Stimulated activated naive CD8-positive, alpha-beta T cell treated with anti-CD3 and anti-CD28 coated beads, Interleukin-15, Interleukin-2, amounts not matched to agents 100 ng/mL and 50 ng/mL, for 24 hours (primary cell): ENCODE results near the gene DCP1B.

Experiments used
- H3K27ac Mint-ChIP-seq: one replicate; pipeline ENCODE4 v1.8.0; 2021; ENCODE audit warnings: mild to moderate bottlenecking, mixed read lengths
- H3K27me3 Mint-ChIP-seq: one replicate; pipeline ENCODE4 v1.8.0; 2021; ENCODE audit warnings: mixed read lengths
- H3K36me3 Mint-ChIP-seq: one replicate; pipeline ENCODE4 v1.8.0; 2021; ENCODE audit warnings: low read depth, mixed read lengths
- H3K4me1 Mint-ChIP-seq: one replicate; pipeline ENCODE4 v1.8.0; 2021; ENCODE audit warnings: low read depth, mixed read lengths
- H3K4me3 Mint-ChIP-seq: one replicate; pipeline ENCODE4 v1.8.0; 2021; ENCODE audit warnings: mild to moderate bottlenecking, mixed read lengths
- H3K9me3 Mint-ChIP-seq: one replicate; pipeline ENCODE4 v1.8.0; 2021; ENCODE audit warnings: mixed read lengths

DCP1B gene

GRCh38 chr12:1927751-1928351 is 76.4 kb downstream of the DCP1B start:
- H3K27me3 Mint-ChIP-seq, result no peaks in the 10 kb centered on the region
- H3K4me1 Mint-ChIP-seq, result peaks cover 44% of the 10 kb centered on the region
- H3K27ac Mint-ChIP-seq, result no peak overlapping the region
- no peaks in the 10 kb centered on the region for H3K9me3 Mint-ChIP-seq
- no peak overlapping the region for H3K4me3 Mint-ChIP-seq
- H3K36me3 Mint-ChIP-seq, result no peaks in the 10 kb centered on the region

- Mint-ChIP-seq H3K36me3 (no peaks in the 10 kb centered on the region), H3K27me3 (no peaks in the 10 kb centered on the region), H3K9me3 (no peaks in the 10 kb centered on the region), H3K27ac (no peak overlapping the region), H3K4me3 (no peak overlapping the region), H3K4me1 (peaks cover 37% of the 10 kb centered on the region)
These were observed 77.1 kb downstream of the DCP1B start for GRCh38 chr12:1927051-1927680.

DNA sequence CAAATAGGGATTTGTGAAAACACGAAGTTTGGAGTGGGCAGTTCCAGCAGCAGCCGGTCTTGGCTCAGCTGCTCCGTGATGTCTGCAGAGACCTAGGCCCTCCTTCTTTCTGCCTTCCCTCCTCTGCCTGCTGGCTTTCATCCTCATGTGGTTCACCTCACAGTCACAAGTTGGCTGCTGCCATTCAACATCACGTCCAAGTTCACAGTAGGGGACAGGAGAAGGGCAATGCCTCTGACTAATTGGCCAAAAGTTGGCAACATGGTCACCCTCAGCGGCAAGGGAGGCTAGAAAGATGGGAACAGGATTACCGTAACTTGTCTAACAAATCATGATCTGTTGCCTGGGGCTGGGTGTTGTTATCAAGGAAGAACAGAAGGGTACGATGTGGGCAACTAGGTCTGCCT is 78.0 kb downstream of the DCP1B start:
- H3K9me3 Mint-ChIP-seq, result no peaks in the 10 kb centered on the region
- no peaks in the 10 kb centered on the region for H3K36me3 Mint-ChIP-seq
- H3K4me3 Mint-ChIP-seq, result no peak overlapping the region
- peaks cover 33% of the 10 kb centered on the region for H3K4me1 Mint-ChIP-seq
- H3K27ac Mint-ChIP-seq, result no peak overlapping the region
- no peaks in the 10 kb centered on the region for H3K27me3 Mint-ChIP-seq

DNA sequence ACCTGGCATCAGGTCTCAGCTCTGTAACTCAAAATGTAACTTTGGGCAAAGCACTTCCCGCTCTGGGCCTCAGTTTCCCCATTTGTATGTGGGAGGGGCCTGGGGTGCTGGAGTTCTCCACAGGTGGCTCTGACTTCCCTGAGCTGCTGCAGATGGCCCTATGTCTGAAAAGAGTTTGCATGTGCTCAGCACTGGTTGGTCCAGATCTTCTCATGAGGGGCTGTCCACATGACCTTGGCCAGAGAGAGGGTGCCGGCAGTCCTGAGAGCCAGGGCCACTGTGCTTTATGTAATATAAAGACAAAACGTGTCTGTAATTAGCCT is 78.6 kb downstream of the DCP1B start:
- H3K9me3 Mint-ChIP-seq, result no peaks in the 10 kb centered on the region
- no peak overlapping the region for H3K4me3 Mint-ChIP-seq
- no peak overlapping the region for H3K27ac Mint-ChIP-seq
- H3K36me3 Mint-ChIP-seq, result no peaks in the 10 kb centered on the region
- no peaks in the 10 kb centered on the region for H3K27me3 Mint-ChIP-seq
- peaks cover 36% of the 10 kb centered on the region for H3K4me1 Mint-ChIP-seq

GRCh38 chr12:1924996-1925683 is 79.1 kb downstream of the DCP1B start:
- H3K4me1 Mint-ChIP-seq, result peaks cover 33% of the 10 kb centered on the region
- no peaks in the 10 kb centered on the region for H3K27me3 Mint-ChIP-seq
- no peak overlapping the region for H3K4me3 Mint-ChIP-seq
- H3K27ac Mint-ChIP-seq, result peak overlapping the region; percentile 15
- no peaks in the 10 kb centered on the region for H3K9me3 Mint-ChIP-seq
- no peaks in the 10 kb centered on the region for H3K36me3 Mint-ChIP-seq

GRCh38 chr12:1922985-1923384 is 81.3 kb downstream of the DCP1B start:
- Mint-ChIP-seq H3K4me1 (peaks cover 30% of the 10 kb centered on the region), H3K9me3 (no peaks in the 10 kb centered on the region), H3K27me3 (no peaks in the 10 kb centered on the region), H3K4me3 (no peak overlapping the region), H3K36me3 (no peaks in the 10 kb centered on the region), H3K27ac (no peak overlapping the region)

- no peak overlapping the region for H3K4me3 Mint-ChIP-seq
- no peaks in the 10 kb centered on the region for H3K36me3 Mint-ChIP-seq
These were observed 82.1 kb downstream of the DCP1B start for GRCh38 chr12:1922075-1922709.

GRCh38 chr12:1920971-1921370 is 83.3 kb downstream of the DCP1B start:
- no peak overlapping the region for H3K4me3 Mint-ChIP-seq
- H3K27ac Mint-ChIP-seq, result no peak overlapping the region
- H3K36me3 Mint-ChIP-seq, result no peaks in the 10 kb centered on the region
- peaks cover 32% of the 10 kb centered on the region for H3K4me1 Mint-ChIP-seq
- no peaks in the 10 kb centered on the region for H3K27me3 Mint-ChIP-seq
- no peaks in the 10 kb centered on the region for H3K9me3 Mint-ChIP-seq

More at GRCh38 chr12:1922075-1922709, 82.1 kb downstream of the DCP1B start:
- no peaks in the 10 kb centered on the region for H3K27me3 Mint-ChIP-seq
- no peaks in the 10 kb centered on the region for H3K9me3 Mint-ChIP-seq
- no peak overlapping the region for H3K27ac Mint-ChIP-seq
- H3K4me1 Mint-ChIP-seq, result peaks cover 30% of the 10 kb centered on the region

GRCh38 chr12:1920436-1920835 is 83.8 kb downstream of the DCP1B start:
- Mint-ChIP-seq H3K36me3 (no peaks in the 10 kb centered on the region), H3K9me3 (no peaks in the 10 kb centered on the region), H3K27me3 (no peaks in the 10 kb centered on the region), H3K4me3 (no peak overlapping the region), H3K4me1 (peaks cover 36% of the 10 kb centered on the region), H3K27ac (no peak overlapping the region)

- peaks cover 30% of the 10 kb centered on the region for H3K4me1 Mint-ChIP-seq
- no peaks in the 10 kb centered on the region for H3K9me3 Mint-ChIP-seq
- H3K36me3 Mint-ChIP-seq, result no peaks in the 10 kb centered on the region
- H3K4me3 Mint-ChIP-seq, result no peak overlapping the region
- H3K27ac Mint-ChIP-seq, result no peak overlapping the region
- H3K27me3 Mint-ChIP-seq, result no peaks in the 10 kb centered on the region
These were observed 84.5 kb downstream of the DCP1B start for GRCh38 chr12:1919763-1920162.

GRCh38 chr12:1919284-1919683 is 85.0 kb downstream of the DCP1B start:
- Mint-ChIP-seq H3K36me3 (no peaks in the 10 kb centered on the region), H3K9me3 (no peaks in the 10 kb centered on the region), H3K4me1 (peaks cover 25% of the 10 kb centered on the region), H3K27me3 (no peaks in the 10 kb centered on the region), H3K27ac (no peak overlapping the region), H3K4me3 (no peak overlapping the region)

DNA sequence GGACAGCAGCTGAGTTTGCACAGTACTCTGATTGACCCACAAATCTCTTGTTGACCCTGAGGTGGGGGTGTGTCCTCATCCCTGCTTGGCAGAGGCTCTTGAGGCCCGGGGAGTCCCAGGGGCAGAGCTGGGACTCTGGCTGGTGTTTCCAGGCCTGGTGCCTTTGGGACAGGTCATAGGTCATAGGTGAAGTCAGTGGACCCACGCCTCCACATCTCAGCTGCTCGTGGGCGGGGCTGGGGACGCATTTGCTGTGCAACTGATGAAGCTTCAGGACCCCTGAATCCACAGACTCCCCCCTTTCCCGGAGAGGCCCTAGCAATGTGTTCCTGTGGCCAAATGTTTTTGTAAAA is 85.4 kb downstream of the DCP1B start:
- H3K27ac Mint-ChIP-seq, result no peak overlapping the region
- H3K36me3 Mint-ChIP-seq, result no peaks in the 10 kb centered on the region
- no peaks in the 10 kb centered on the region for H3K27me3 Mint-ChIP-seq
- H3K4me1 Mint-ChIP-seq, result peaks cover 24% of the 10 kb centered on the region
- no peaks in the 10 kb centered on the region for H3K9me3 Mint-ChIP-seq
- H3K4me3 Mint-ChIP-seq, result no peak overlapping the region

DNA sequence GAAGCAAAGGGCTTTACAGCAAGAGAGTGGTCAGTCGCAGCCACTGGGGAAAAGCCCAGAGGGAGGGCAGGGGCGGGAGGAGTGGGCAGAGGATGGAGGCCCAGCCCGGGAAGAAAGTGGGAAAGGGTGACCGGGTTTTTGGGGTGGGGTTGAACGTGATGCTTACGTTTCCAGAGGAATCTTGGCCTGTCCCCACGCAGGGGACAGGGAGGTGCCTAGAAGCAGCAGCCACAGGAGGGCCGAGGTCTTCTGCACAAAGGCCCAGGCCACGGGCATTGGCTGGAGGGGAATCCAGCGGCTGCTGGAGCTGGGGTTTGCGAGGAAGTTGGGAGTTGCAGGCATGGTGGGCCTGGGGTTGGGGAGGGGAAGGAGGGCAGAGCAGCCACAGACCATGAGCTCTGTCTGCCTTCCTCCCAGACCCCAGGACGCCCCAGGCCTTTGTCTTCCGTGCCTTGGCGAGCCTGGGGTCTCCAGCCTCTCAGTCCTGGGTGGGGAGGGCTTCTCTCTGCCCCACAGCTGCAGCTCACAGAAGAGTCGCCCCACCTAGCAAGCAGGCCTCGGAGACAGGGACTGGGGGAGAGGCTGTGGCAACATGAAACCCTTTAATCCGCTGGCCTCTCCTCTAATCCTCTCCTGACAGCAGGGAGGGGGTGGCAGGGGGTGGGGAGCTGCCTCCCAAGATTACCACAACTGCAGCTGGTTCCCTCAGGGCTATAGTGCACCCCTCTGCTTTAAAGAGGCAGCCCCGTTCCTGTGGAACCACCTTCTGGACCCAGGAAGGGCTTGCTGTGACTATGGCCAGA is 86.0 kb downstream of the DCP1B start, which contains the start of gene CACNA2D4:
Gene CACNA2D4, minus strand, starts transcription at position 572 of the 803 bp plus-strand sequence. Its CDS starts 179 bp downstream, at position 393.
- no peaks in the 10 kb centered on the region for H3K36me3 Mint-ChIP-seq
- H3K4me1 Mint-ChIP-seq, result peaks cover 20% of the 10 kb centered on the region
- no peaks in the 10 kb centered on the region for H3K9me3 Mint-ChIP-seq
- H3K4me3 Mint-ChIP-seq, result peak within 1 kb of the TSS; percentile 45
- no peaks in the 10 kb centered on the region for H3K27me3 Mint-ChIP-seq
- peak within 1 kb of the TSS; percentile 16 for H3K27ac Mint-ChIP-seq

DNA sequence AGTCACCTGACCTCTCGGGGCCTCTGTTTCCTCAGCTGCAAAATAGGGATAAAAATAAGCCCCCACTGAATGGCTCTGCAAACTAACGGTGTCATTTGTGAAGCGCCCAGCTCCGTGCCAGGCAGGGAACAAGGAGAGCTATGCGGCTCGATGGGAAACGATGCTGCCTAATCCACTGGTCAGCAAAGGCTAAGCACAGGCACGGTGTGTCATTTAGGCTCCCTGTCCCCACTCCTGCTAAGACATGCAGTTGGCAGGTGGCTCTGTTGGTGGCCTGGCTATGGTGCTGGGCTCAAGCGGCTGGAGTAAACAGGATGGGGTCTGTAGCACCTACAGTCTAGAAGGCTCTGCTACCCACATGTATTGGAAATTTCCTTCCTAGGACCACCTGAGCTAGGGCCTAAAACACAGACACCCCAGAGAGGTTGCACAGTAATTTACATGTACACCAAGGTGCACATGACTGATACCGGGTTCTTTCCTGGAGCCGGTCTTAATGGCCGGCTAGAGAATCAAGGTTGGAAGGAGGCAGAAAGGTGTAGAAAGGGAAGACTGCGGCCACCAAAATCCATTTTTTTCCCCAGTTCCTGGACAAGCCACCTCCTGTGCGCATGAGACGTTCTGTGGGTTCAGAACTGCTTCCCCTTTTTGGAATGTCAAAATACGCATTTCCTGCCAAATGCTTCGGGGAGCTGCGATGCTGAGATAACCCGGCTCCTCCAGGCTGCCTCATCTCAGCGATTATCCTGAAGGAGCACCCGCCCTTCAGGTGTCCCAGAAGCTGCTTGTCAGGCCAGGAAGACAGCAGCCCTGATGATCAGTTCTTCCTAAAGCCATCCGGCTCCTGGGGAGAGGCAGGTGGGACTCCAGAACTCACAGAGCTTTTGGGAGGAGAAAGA is 86.8 kb downstream of the DCP1B start:
- Mint-ChIP-seq H3K36me3 (no peaks in the 10 kb centered on the region), H3K4me3 (peak overlapping the region; percentile 45), H3K27me3 (no peaks in the 10 kb centered on the region), H3K4me1 (peaks cover 18% of the 10 kb centered on the region), H3K27ac (peak overlapping the region; percentile 36), H3K9me3 (no peaks in the 10 kb centered on the region)
